Measurements from ENCODE around the gene UBAP1L.
"Not testable (repeated sequence)": the region's sequence is repeated elsewhere in the genome, so short reads cannot be mapped to it uniquely, and the experiment has no call there.

Gene UBAP1L

DNA sequence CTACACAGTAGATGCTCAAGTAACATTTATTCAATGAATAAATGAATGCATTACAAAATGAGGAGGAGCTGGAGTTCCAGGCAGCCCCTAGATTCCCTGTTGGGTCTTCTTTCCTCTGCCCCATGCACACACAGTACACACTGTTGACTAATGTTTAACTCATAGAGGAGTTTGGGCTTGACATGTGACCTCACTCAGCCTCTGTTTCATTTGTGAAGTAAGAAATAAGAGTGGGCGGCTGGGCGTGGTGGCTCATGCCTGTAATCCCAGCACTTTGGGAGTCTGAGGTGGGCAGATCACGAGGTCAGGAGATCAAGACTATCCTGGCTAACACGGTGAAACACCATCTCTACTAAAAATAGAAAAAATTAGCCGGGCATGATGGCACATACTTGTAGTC, 70.8 kb downstream of the UBAP1L start:
- H3K4me3 ChIP-seq (ENCODE audit: low read length); H3K27me3 ChIP-seq (ENCODE audit: control insufficient read depth, insufficient read depth, low read length); H3K9ac ChIP-seq (ENCODE audit: low read length); H3K36me3 ChIP-seq (ENCODE audit: control insufficient read depth, insufficient read depth, low read length); H3K9me3 ChIP-seq (ENCODE audit: control insufficient read depth, low read length): not testable (repeated sequence)
- H3K4me1 ChIP-seq (ENCODE audit: control insufficient read depth, insufficient read depth, low read length) = peaks cover 19% of the 10 kb centered on the region

- Histone ChIP-seq H3K9me3 (ENCODE audit: control insufficient read depth, low read length) (no peaks in the 10 kb centered on the region), H3K36me3 (ENCODE audit: control insufficient read depth, insufficient read depth, low read length) (no peaks in the 10 kb centered on the region), H3K4me3 (ENCODE audit: low read length) (no peak overlapping the region), H3K9ac (ENCODE audit: low read length) (no peak overlapping the region), H3K27me3 (ENCODE audit: control insufficient read depth, insufficient read depth, low read length) (no peaks in the 10 kb centered on the region), H3K4me1 (ENCODE audit: control insufficient read depth, insufficient read depth, low read length) (peaks cover 17% of the 10 kb centered on the region)
Measured at GRCh38 chr15:65042776-65043327, 72.1 kb downstream of the UBAP1L start.
